Central memory CD8-positive, alpha-beta T cell (primary cell): ENCODE measurements around the gene IQUB.
"Not testable (repeated sequence)": the region's sequence is repeated elsewhere in the genome, so short reads cannot be mapped to it uniquely, and the experiment has no call there.

Experiments
- ATAC-seq: fragments of 150-1000 bp; cut with Tn5 transposase; replicated peaks from 2 replicates; pipeline ENCODE4 v1.10.0; 2022; ENCODE audit warnings: mild to moderate bottlenecking, moderate FRiP score, moderate number of reproducible peaks; ENCODE audit not compliant: poor library complexity, severe bottlenecking; ENCODE audit errors: extremely low read depth
- DNase-seq, 2 donors: peaks; one replicate each; pipeline ENCODE4 v3.0.0; 2021; ENCODE audit warnings: low spot score in 2 of 2
- H3K27ac Mint-ChIP-seq: one replicate; pipeline ENCODE4 v1.8.0; 2022; ENCODE audit warnings: low read depth, mild to moderate bottlenecking, moderate library complexity, mixed read lengths
- H3K27me3 Mint-ChIP-seq: one replicate; pipeline ENCODE4 v1.8.0; 2022; ENCODE audit warnings: mixed read lengths
- H3K36me3 Mint-ChIP-seq: one replicate; pipeline ENCODE4 v1.8.0; 2022; ENCODE audit warnings: mild to moderate bottlenecking, moderate library complexity, mixed read lengths; ENCODE audit not compliant: insufficient read depth
- H3K4me1 Mint-ChIP-seq: one replicate; pipeline ENCODE4 v1.8.0; 2022; ENCODE audit warnings: mixed read lengths
- H3K4me3 Mint-ChIP-seq: one replicate; pipeline ENCODE4 v1.8.0; 2022; ENCODE audit warnings: mild to moderate bottlenecking, moderate library complexity, mixed read lengths
- H3K9me3 Mint-ChIP-seq: one replicate; pipeline ENCODE4 v1.8.0; 2022; ENCODE audit warnings: mixed read lengths

The IQUB gene

DNA sequence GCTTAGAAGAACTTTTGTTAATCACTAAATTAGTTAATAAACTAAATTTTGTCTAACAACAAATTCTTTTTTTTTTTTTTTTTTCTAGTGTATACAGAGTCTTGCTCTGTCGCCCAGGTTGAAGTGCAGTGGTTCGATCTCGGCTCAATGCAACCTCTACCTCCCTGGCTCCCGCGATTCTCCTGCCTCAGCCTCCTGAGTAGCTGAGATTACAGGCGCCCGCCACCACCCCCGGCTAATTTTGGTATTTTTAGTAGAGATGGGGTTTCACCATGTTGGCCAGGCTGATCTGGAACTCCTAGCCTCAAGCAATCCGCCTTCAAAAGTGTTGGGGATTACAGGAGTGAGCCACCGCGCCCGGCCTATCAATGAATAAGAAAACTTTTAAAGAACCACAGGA is 1.1 kb upstream of the IQUB start:
- H3K27me3 Mint-ChIP-seq: peaks cover 14% of the 10 kb centered on the region
- no peak for ATAC-seq
- peak overlapping the region; percentile 92 for H3K4me3 Mint-ChIP-seq
- H3K4me1 Mint-ChIP-seq: peaks cover 19% of the 10 kb centered on the region
- H3K36me3 Mint-ChIP-seq: peaks cover 9% of the 10 kb centered on the region
- H3K9me3 Mint-ChIP-seq: no peaks in the 10 kb centered on the region
- peak overlapping the region; percentile 82 for H3K27ac Mint-ChIP-seq
- no peak for DNase-seq

GRCh38 chr7:123533929-123534382 is 439 bp downstream of the IQUB start:
- Mint-ChIP-seq H3K27ac (peak overlapping the region; percentile 82), H3K36me3 (peaks cover 9% of the 10 kb centered on the region), H3K9me3 (no peaks in the 10 kb centered on the region), H3K4me1 (peaks cover 19% of the 10 kb centered on the region), H3K4me3 (peak overlapping the region; percentile 92), H3K27me3 (peaks cover 16% of the 10 kb centered on the region)
- peak; percentile 17 for DNase-seq
- peak; percentile 25 for ATAC-seq

DNA sequence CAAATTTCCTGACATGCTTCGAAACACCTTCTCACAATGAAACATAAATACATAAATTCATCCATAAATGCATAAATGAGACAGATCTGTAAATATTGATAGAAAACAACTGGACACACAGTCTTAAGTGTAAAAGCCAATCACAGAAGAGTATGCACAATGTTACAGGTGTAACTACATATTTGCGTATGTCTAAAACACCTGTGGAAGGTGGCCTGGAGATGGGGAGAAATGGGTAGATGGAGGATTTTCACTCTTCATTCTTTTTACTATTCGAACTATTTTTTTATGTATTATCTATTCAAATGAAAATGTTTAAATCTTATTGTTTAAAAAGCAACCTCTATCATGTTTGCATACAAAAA is 860 bp downstream of the IQUB start:
- ATAC-seq: no peak
- Mint-ChIP-seq H3K4me3 (peak overlapping the region; percentile 92), H3K4me1 (peaks cover 19% of the 10 kb centered on the region), H3K27ac (no peak overlapping the region), H3K36me3 (peaks cover 9% of the 10 kb centered on the region), H3K27me3 (peaks cover 16% of the 10 kb centered on the region), H3K9me3 (no peaks in the 10 kb centered on the region)
- DNase-seq: no peak

GRCh38 chr7:123532788-123533552 is 1.4 kb downstream of the IQUB start:
- H3K9me3 Mint-ChIP-seq, H3K27ac Mint-ChIP-seq, ATAC-seq, H3K36me3 Mint-ChIP-seq: not testable (repeated sequence)
- peaks cover 19% of the 10 kb centered on the region for H3K4me1 Mint-ChIP-seq
- H3K27me3 Mint-ChIP-seq: peaks cover 16% of the 10 kb centered on the region
- H3K4me3 Mint-ChIP-seq: peak overlapping the region; percentile 92
- DNase-seq: peak; percentile 20 to 28

DNA sequence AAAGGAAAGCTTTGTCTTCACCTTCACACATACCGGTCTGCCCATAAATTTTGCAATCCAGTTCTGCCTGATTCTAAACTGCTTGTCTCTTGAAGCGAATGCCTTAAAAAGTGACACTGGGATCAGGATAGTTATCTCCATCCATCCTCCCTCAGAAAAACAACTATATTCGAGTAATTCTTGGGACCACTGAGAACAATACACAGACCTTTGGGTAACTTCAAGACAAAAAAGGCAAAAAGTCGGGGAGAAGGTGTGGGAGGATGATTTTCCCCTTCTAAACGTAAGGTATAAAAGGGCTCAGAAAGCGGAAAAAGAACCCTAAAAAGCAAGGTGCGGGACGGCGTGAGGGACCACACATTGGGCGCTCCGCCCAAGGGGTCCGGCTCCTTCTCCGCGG is 2.1 kb downstream of the IQUB start:
- H3K9me3 Mint-ChIP-seq, DNase-seq, H3K36me3 Mint-ChIP-seq, H3K27ac Mint-ChIP-seq, ATAC-seq: not testable (repeated sequence)
- Mint-ChIP-seq H3K27me3 (peaks cover 16% of the 10 kb centered on the region), H3K4me3 (peak overlapping the region; percentile 61), H3K4me1 (peaks cover 19% of the 10 kb centered on the region)

DNA sequence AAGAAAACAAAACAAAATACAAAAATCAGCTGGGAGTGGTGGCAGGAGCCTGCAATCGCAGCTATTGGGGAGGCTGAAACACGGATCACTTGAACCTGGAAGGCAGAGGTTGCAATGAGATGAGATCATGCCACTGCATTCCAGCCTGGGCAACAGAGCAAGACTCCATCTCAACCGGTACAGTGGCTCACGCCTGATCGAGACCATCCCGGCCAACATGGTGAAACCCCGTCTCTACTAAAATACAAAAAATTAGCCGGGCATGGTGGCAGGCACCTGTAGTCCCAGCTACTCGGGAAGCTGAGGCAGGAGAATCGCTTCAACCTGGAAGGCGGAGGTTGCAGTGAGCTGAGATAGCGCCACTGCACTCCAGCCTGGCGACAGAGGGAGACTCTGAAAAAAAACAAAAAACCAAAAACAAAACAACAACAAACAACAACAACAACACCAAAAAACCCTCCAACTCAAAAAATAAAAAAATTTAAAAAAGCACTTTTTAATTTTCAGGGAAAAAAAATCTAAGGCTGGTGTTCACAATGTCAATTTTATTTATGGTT is 4.3 kb downstream of the IQUB start:
- not testable (repeated sequence) for H3K9me3 Mint-ChIP-seq, H3K27ac Mint-ChIP-seq, DNase-seq, H3K36me3 Mint-ChIP-seq, ATAC-seq, H3K4me3 Mint-ChIP-seq
- peaks cover 24% of the 10 kb centered on the region for H3K27me3 Mint-ChIP-seq
- peaks cover 18% of the 10 kb centered on the region for H3K4me1 Mint-ChIP-seq

DNA sequence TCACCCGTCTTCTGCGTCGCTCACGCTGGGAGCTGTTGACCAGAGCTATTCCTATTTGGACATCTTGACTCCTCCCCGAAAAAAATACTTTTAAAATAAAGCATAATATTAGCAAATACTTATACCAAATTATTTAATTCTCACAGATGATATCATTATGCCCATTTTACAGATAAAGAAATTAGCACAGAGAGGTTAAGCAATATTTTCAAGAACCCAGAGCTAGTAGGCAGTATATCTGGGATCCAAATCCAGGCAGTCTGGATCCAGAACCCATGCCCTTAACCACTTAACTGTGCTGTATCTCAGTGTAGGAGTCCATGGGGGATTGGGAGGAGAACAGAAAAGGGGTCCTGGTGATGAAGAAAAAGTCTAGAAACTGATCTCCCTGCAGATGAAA is 6.1 kb downstream of the IQUB start:
- ATAC-seq: no peak
- H3K27ac Mint-ChIP-seq: no peak overlapping the region
- DNase-seq: no peak
- no peaks in the 10 kb centered on the region for H3K9me3 Mint-ChIP-seq
- H3K36me3 Mint-ChIP-seq: no peaks in the 10 kb centered on the region
- H3K27me3 Mint-ChIP-seq: peaks cover 24% of the 10 kb centered on the region
- H3K4me3 Mint-ChIP-seq: no peak overlapping the region
- H3K4me1 Mint-ChIP-seq: peaks cover under 1% of the 10 kb centered on the region

- H3K4me1 Mint-ChIP-seq, H3K9me3 Mint-ChIP-seq, ATAC-seq, H3K27ac Mint-ChIP-seq, H3K4me3 Mint-ChIP-seq, DNase-seq, H3K36me3 Mint-ChIP-seq: not testable (repeated sequence)
- peaks cover 24% of the 10 kb centered on the region for H3K27me3 Mint-ChIP-seq
Observed at GRCh38 chr7:123527712-123528225, 6.6 kb downstream of the IQUB start.

GRCh38 chr7:123526533-123526932 is 7.9 kb downstream of the IQUB start:
- H3K27ac Mint-ChIP-seq, H3K9me3 Mint-ChIP-seq: not testable (repeated sequence)

GRCh38 chr7:123522066-123522465 is 12.3 kb downstream of the IQUB start:
- Mint-ChIP-seq H3K27me3 (peaks cover 19% of the 10 kb centered on the region), H3K27ac (no peak overlapping the region), H3K4me1 (no peaks in the 10 kb centered on the region)

More at GRCh38 chr7:123526533-123526932, 7.9 kb downstream of the IQUB start:
- not testable (repeated sequence) for H3K36me3 Mint-ChIP-seq, H3K4me3 Mint-ChIP-seq, ATAC-seq, H3K4me1 Mint-ChIP-seq, DNase-seq
- H3K27me3 Mint-ChIP-seq: peaks cover 14% of the 10 kb centered on the region

GRCh38 chr7:123505221-123505620 is 29.2 kb downstream of the IQUB start:
- Mint-ChIP-seq H3K36me3 (no peaks in the 10 kb centered on the region), H3K27ac (no peak overlapping the region), H3K4me3 (no peak overlapping the region), H3K9me3 (peaks cover 5% of the 10 kb centered on the region), H3K4me1 (no peaks in the 10 kb centered on the region), H3K27me3 (peaks cover 34% of the 10 kb centered on the region)
- no peak for ATAC-seq
- DNase-seq: no peak

More at GRCh38 chr7:123522066-123522465, 12.3 kb downstream of the IQUB start:
- Mint-ChIP-seq H3K4me3 (no peak overlapping the region), H3K36me3 (no peaks in the 10 kb centered on the region), H3K9me3 (no peaks in the 10 kb centered on the region)
- DNase-seq (no peak), ATAC-seq (no peak)

DNA sequence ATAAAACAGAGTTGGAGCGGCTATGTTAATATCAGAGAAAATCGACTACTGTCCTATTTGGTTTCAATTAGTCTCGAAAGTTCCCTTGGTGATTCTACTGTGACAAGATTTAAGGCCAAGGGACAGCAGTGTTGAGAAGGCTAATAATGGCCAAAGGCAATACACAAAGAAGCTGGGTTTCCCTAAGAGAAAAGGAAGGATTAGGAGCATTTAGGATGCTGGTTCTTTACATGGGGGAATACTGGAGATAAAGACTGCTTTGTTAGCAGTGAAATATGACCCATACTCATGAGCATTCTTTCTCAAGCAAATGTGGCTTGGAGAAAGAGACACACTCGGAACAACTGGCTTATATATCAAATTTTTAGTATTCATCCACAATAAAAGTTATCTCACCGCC is 32.2 kb downstream of the IQUB start:
- peaks cover 53% of the 10 kb centered on the region for H3K27me3 Mint-ChIP-seq
- ATAC-seq: no peak
- no peak for DNase-seq
- no peaks in the 10 kb centered on the region for H3K36me3 Mint-ChIP-seq
- no peak overlapping the region for H3K4me3 Mint-ChIP-seq
- no peaks in the 10 kb centered on the region for H3K4me1 Mint-ChIP-seq
- no peak overlapping the region for H3K27ac Mint-ChIP-seq
- H3K9me3 Mint-ChIP-seq: peaks cover 5% of the 10 kb centered on the region
